ENCODE results near the gene PRRG4. TPM values are rescaled to one million over a fixed set of nuclear protein-coding genes. Genes with fewer than 3 reads are reported as not detected.

Gene PRRG4
- total and polyA plus RNA-seq, 2 of the 4 experiments (the other 2 are of a cell fraction), result not detected

GRCh38 chr11:32827276-32827675, 2.5 kb upstream of the PRRG4 start:
- H2BK120ac ChIP-seq (ENCODE audit: low read depth, low read length), result no peak overlapping the region
- no peak overlapping the region for H3K4ac ChIP-seq (ENCODE audit: low read depth, low read length)
- no peak overlapping the region for H3K14ac ChIP-seq (replicated peaks; ENCODE audit: low read depth, low read length)
- H4K91ac ChIP-seq (ENCODE audit: insufficient read depth, low read depth, low read length), result no peak overlapping the region
- ChIA-PET POLR2A (ENCODE audit: unreplicated experiment) (no interaction called here), CTCF (no interaction called here)
- no peaks in the 10 kb centered on the region for H3K9me3 ChIP-seq (ENCODE audit: control insufficient read depth, insufficient read depth, low read length)
- no TSS peak for BruUV-seq (replicated peaks)
- intact Hi-C loops (cut with micrococcal nuclease), result no loop called here
- H2BK20ac ChIP-seq (ENCODE audit: low read depth, low read length), result no peak overlapping the region
- no peak overlapping the region for H4K5ac ChIP-seq (ENCODE audit: low read depth, low read length)
- peaks cover 34% of the 10 kb centered on the region for H3K27me3 ChIP-seq (ENCODE audit: control insufficient read depth, insufficient read depth, low read length)
- no peaks in the 10 kb centered on the region for H3K9me1 ChIP-seq (ENCODE audit: insufficient read depth, low read length)
- no peak overlapping the region for H3K27ac ChIP-seq (ENCODE audit: insufficient read depth, low read length)
- no peak overlapping the region for H2AFZ ChIP-seq (replicated peaks; ENCODE audit: low read length, poor library complexity)
- H4K8ac ChIP-seq (ENCODE audit: low read depth in 2 of 2, low read length in 2 of 2), result no peak overlapping the region
- no peaks in the 10 kb centered on the region for H4K20me1 ChIP-seq (ENCODE audit: insufficient read depth, low read length)
- TF ChIP-seq MAZ (IDR thresholded peaks at IDR 0.05; ENCODE audit: borderline replicate concordance, low read depth, low read length) (no peak), CEBPB (IDR thresholded peaks at IDR 0.05; ENCODE audit: low read depth, low read length) (no peak), RFX5 (IDR thresholded peaks at IDR 0.05; ENCODE audit: low read depth, low read length) (no peak), RAD21 (IDR thresholded peaks at IDR 0.05; ENCODE audit: low read length) (no peak), FOS (IDR thresholded peaks at IDR 0.05; ENCODE audit: low read depth, low read length) (no peak), MXI1 (IDR thresholded peaks at IDR 0.05; ENCODE audit: borderline replicate concordance, low read depth, low read length) (no peak), CHD1 (IDR thresholded peaks at IDR 0.05; ENCODE audit: low read depth, low read length) (no peak), CTCF (conservative IDR thresholded peaks at IDR 0.05; ENCODE audit: low read depth, low read length) (no peak)
- 88% methylated on average over 1 of the region's 1 CpG; no CpG with 5 or more reads in 1 of the 2 experiments for WGBS, 2 experiments (ENCODE audit: extremely low coverage in 2 of 2, insufficient read length in 1 of 2)
- H2AK9ac ChIP-seq (replicated peaks; ENCODE audit: low read depth, low read length, poor library complexity), result no peak overlapping the region
- H3K18ac ChIP-seq (ENCODE audit: low read depth, low read length), result no peak overlapping the region
- DNase-seq, result no peak
- no peak overlapping the region for H2AK5ac ChIP-seq (ENCODE audit: low read depth, low read length)
- H3K36me3 ChIP-seq (ENCODE audit: control insufficient read depth, insufficient read depth, low read length), result no peaks in the 10 kb centered on the region
- H3K9ac ChIP-seq (ENCODE audit: low read depth, low read length), result no peak overlapping the region
- H2BK15ac ChIP-seq (ENCODE audit: low read depth, low read length), result no peak overlapping the region
- in situ Hi-C loops (cut with MboI; ENCODE audit: low sequenced_read_pairs), result loop anchor here (25.0 kb wide), 1 partner anchor 235 kb away; no protein-coding TSS in a partner anchor
- no peaks in the 10 kb centered on the region for H3K79me1 ChIP-seq (ENCODE audit: low read depth in 1 of 2, low read length in 2 of 2)
- peaks cover 4% of the 10 kb centered on the region; the same call in 1 of the 2 replicates for H3K4me1 ChIP-seq (ENCODE audit: control insufficient read depth, insufficient read depth, low read length)
- no peak overlapping the region for H3K56ac ChIP-seq (ENCODE audit: extremely low read depth, insufficient read depth, low read length)
- H2BK5ac ChIP-seq (ENCODE audit: low read depth, low read length, poor library complexity, severe bottlenecking), result no peak overlapping the region
- no peak overlapping the region for H3K4me3 ChIP-seq (ENCODE audit: insufficient read depth, low read depth, low read length)
- ATAC-seq (ENCODE audit: low read depth), result no peak
- dilution Hi-C loops (cut with HindIII; ENCODE audit: low sequenced_read_pairs, unreplicated experiment), result no loop called here
- no peak overlapping the region for H3K4me2 ChIP-seq (ENCODE audit: low read depth, low read length)
- no peak overlapping the region for H3K23ac ChIP-seq (ENCODE audit: low read depth, low read length)

All from IMR-90 (cell line).